Vagina (tissue), 2 donors: ENCODE results near the gene SHANK1. TPM values are rescaled to one million over a fixed set of nuclear protein-coding genes. Genes with fewer than 3 reads are reported as not detected.

Experiments used
- DNase-seq, 2 donors: peaks; one replicate each; pipeline ENCODE4 v3.0.0-alpha.2; 2017; ENCODE audit errors: extremely low spot score in 2 of 2
- H3K27ac ChIP-seq: fragments of 200-600 bp; sonication (generic); one replicate; pipeline ENCODE4 v1.5.1; 2019
- H3K27me3 ChIP-seq: fragments of 200-600 bp; sonication (generic); one replicate; pipeline ENCODE4 v1.5.1; 2019
- H3K36me3 ChIP-seq, 2 donors: fragments of 200-600 bp; sonication (generic); one replicate each; pipeline ENCODE4 v1.5.1; 2017 to 2019
- H3K4me1 ChIP-seq: fragments of 200-600 bp; sonication (generic); one replicate; pipeline ENCODE4 v1.5.1; 2019
- H3K4me3 ChIP-seq, 2 donors: fragments of 200-600 bp; sonication (generic); 1 replicate in 1 of 2; 2 replicates in 1 of 2; pipeline ENCODE4 v1.5.1; 2016 to 2019
- H3K9me3 ChIP-seq: fragments of 200-600 bp; sonication (generic); one replicate; pipeline ENCODE4 v1.5.1; 2019
- CTCF ChIP-seq, 3 experiments: fragments of 450-650 bp in 2 of 3; fragments of 200-600 bp in 1 of 3; sonication (generic) in 1 of 3; IDR thresholded peaks; one replicate each; pipeline ENCODE4 v1.5.1; 2017 to 2019; ENCODE audit warnings: antibody characterized with exemption in 3 of 3, mild to moderate bottlenecking in 2 of 3, moderate library complexity in 2 of 3
- POLR2A ChIP-seq, 2 donors: fragments of 450-650 bp; IDR thresholded peaks; one replicate each; pipeline ENCODE4 v1.6.1; 2017; ENCODE audit warnings: antibody characterized with exemption in 2 of 2, mild to moderate bottlenecking in 2 of 2, moderate library complexity in 2 of 2
- POLR2AphosphoS5 ChIP-seq, 2 donors: sonication (generic); formaldehyde crosslinking; IDR thresholded peaks; one replicate each; pipeline ENCODE4 v1.9.0; 2017; ENCODE audit warnings: antibody characterized with exemption in 2 of 2, mild to moderate bottlenecking in 2 of 2, low read depth in 1 of 2; ENCODE audit not compliant: insufficient read depth in 1 of 2
- intact Hi-C: fragments of 100-400 bp; cut with DNase I; formaldehyde crosslinking; loops from one replicate; pipeline ENCODE4 v1.15.1; 2023
- total RNA-seq: library from RNA; depleted of rRNA; stranded (reverse); fragments of >200 nt; gene quantifications from one replicate; pipeline ENCODE4 v1.2.3, GENCODE V29; 2016

The SHANK1 gene
- total RNA-seq, 1 donor from 2014 or later: 0.98 TPM

GRCh38 chr19:50745221-50745620, 25.6 kb upstream of the SHANK1 start:
- intact Hi-C loops: no loop called here
- no peaks in the 10 kb centered on the region for H3K4me1 ChIP-seq
- no peak overlapping the region for H3K27ac ChIP-seq
- no peaks in the 10 kb centered on the region for H3K27me3 ChIP-seq
- H3K9me3 ChIP-seq: no peaks in the 10 kb centered on the region
- TF ChIP-seq POLR2A (IDR thresholded peaks at IDR 0.05) (no peak), POLR2AphosphoS5 (IDR thresholded peaks at IDR 0.05; ENCODE audit: insufficient read depth in 1 of 2, low read depth in 1 of 2) (no peak), CTCF (IDR thresholded peaks at IDR 0.05) (no peak)
- no peak for DNase-seq
- no peaks in the 10 kb centered on the region for H3K36me3 ChIP-seq
- no peak overlapping the region for H3K4me3 ChIP-seq

- Histone ChIP-seq H3K9me3 (no peaks in the 10 kb centered on the region), H3K4me3 (no peak overlapping the region), H3K27me3 (no peaks in the 10 kb centered on the region), H3K27ac (no peak overlapping the region), H3K36me3 (no peaks in the 10 kb centered on the region), H3K4me1 (no peaks in the 10 kb centered on the region)
- no peak for DNase-seq
- TF ChIP-seq POLR2A (IDR thresholded peaks at IDR 0.05) (no peak), POLR2AphosphoS5 (IDR thresholded peaks at IDR 0.05; ENCODE audit: insufficient read depth in 1 of 2, low read depth in 1 of 2) (no peak), CTCF (IDR thresholded peaks at IDR 0.05) (no peak)
- intact Hi-C loops: no loop called here
Observed at GRCh38 chr19:50743537-50743936, 23.9 kb upstream of the SHANK1 start.

GRCh38 chr19:50741179-50741933, 21.8 kb upstream of the SHANK1 start:
- Histone ChIP-seq H3K36me3 (no peaks in the 10 kb centered on the region), H3K4me3 (no peak overlapping the region), H3K9me3 (no peaks in the 10 kb centered on the region), H3K4me1 (no peaks in the 10 kb centered on the region), H3K27me3 (no peaks in the 10 kb centered on the region), H3K27ac (no peak overlapping the region)
- TF ChIP-seq POLR2A (IDR thresholded peaks at IDR 0.05): no peak
- TF ChIP-seq POLR2AphosphoS5 (IDR thresholded peaks at IDR 0.05; ENCODE audit: insufficient read depth in 1 of 2, low read depth in 1 of 2): no peak
- TF ChIP-seq CTCF (IDR thresholded peaks at IDR 0.05): no peak
- DNase-seq: no peak
- intact Hi-C loops: no loop called here

GRCh38 chr19:50739914-50740426, 20.4 kb upstream of the SHANK1 start:
- no peaks in the 10 kb centered on the region for H3K9me3 ChIP-seq
- no peak overlapping the region for H3K4me3 ChIP-seq
- intact Hi-C loops: no loop called here
- no peaks in the 10 kb centered on the region for H3K36me3 ChIP-seq
- no peaks in the 10 kb centered on the region for H3K27me3 ChIP-seq
- no peaks in the 10 kb centered on the region for H3K4me1 ChIP-seq
- TF ChIP-seq CTCF (IDR thresholded peaks at IDR 0.05) (no peak), POLR2A (IDR thresholded peaks at IDR 0.05) (no peak), POLR2AphosphoS5 (IDR thresholded peaks at IDR 0.05; ENCODE audit: insufficient read depth in 1 of 2, low read depth in 1 of 2) (no peak)
- DNase-seq: no peak
- no peak overlapping the region for H3K27ac ChIP-seq
